Body of pancreas (tissue), 4 donors: ENCODE measurements around the gene OR10G3.

Source experiments
- CTCF ChIP-seq, 7 experiments: fragments of 450-650 bp in 4 of 7; fragments of 200-600 bp in 3 of 7; sonication (generic) in 3 of 7; IDR thresholded peaks; one replicate each; pipeline ENCODE4 v1.5.1; 2016 to 2019; ENCODE audit warnings: antibody characterized with exemption in 7 of 7
- POLR2A ChIP-seq, 3 donors: fragments of 450-650 bp; IDR thresholded peaks; one replicate each; pipeline ENCODE4 v1.6.1; 2016; ENCODE audit warnings: antibody characterized with exemption in 3 of 3, mild to moderate bottlenecking in 2 of 3

GRCh38 chr14:21525571-21525961, 54.3 kb downstream of the OR10G3 start:
- TF ChIP-seq CTCF (IDR thresholded peaks at IDR 0.05), result no peak
- TF ChIP-seq POLR2A (IDR thresholded peaks at IDR 0.05), result no peak
